ENCODE measurements around the gene KCNT1.

GRCh38 chr9:135677641-135678168 lies 24.3 kb upstream of the KCNT1 start:
- TF ChIP-seq CTCF (IDR thresholded peaks at IDR 0.05; ENCODE audit: extremely low read depth in 1 of 2, insufficient read depth in 1 of 2, low read depth in 1 of 2, low read length in 2 of 2) (no peak), POLR2A (IDR thresholded peaks at IDR 0.05; ENCODE audit: low read depth, low read length) (no peak), EZH2 (IDR thresholded peaks at IDR 0.05; ENCODE audit: borderline replicate concordance, low read depth, low read length, severe bottlenecking) (no peak), MAX (IDR thresholded peaks at IDR 0.05; ENCODE audit: insufficient read depth, insufficient read length) (no peak), MYC (IDR thresholded peaks at IDR 0.05; ENCODE audit: low read depth, low read length) (no peak), FOS (IDR thresholded peaks at IDR 0.05; ENCODE audit: borderline replicate concordance, insufficient read depth, low read length) (no peak), POLR2AphosphoS5 (IDR thresholded peaks at IDR 0.05; ENCODE audit: insufficient read depth, low read depth, low read length) (no peak), JUN (IDR thresholded peaks at IDR 0.05; ENCODE audit: borderline replicate concordance, insufficient read depth, insufficient read length, low read depth) (no peak)
